GM21528 (cell line): ENCODE measurements around the gene ARFGEF2.
"Not testable (repeated sequence)": the region's sequence is repeated elsewhere in the genome, so short reads cannot be mapped to it uniquely, and the experiment has no call there.

Experiments used
- ATAC-seq: cut with Tn5 transposase; IDR thresholded peaks from one replicate; pipeline ENCODE4 v1.9.1; 2021; ENCODE audit warnings: mild to moderate bottlenecking, moderate library complexity; ENCODE audit not compliant: unreplicated experiment, low FRiP score

Gene ARFGEF2

DNA sequence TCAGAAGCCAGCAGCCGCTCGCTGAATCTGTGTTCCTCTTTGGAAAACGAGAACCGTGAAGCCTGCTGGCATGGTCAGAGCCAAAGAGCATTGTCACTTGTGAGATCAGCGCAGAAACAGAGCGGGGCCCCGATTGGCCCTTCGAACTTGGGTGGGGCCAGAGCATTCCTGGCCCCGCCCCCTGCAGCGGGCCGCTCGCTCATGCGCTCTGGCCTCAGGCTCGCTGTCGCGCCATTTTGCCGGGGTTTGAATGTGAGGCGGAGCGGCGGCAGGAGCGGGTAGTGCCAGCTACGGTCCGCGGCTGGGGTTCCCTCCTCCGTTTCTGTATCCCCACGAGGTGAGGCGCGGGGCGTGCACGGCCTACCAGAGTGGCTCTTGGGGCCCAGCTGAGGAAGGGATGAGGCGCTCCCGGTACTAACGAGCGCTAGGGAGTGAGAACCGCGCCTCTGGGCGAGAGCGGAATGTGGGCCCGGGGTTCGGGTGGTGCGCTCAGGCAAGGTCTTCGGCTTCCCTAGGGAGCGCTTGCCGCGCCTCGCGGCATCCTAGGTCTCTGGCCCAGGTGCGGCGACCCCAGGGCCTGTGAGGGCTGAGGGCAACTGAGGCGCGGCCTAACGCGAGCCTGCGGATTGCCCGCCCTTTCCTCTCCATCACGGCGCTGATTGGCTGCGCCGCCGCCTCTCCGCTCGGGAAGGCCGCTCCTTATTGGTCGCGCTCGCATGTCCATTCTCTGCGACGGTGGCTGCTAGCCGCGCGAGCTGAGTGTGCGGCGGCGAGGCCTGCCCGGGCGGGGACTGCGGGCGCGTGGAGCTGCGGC is 124.8 kb downstream of the ARFGEF2 start, which contains the start of gene CSE1L:
TSS of gene CSE1L (plus strand) at position 226 of the 814 bp plus-strand sequence. CDS start 12,152 bp downstream, outside the sequence.
- ATAC-seq: peak; percentile 84

DNA sequence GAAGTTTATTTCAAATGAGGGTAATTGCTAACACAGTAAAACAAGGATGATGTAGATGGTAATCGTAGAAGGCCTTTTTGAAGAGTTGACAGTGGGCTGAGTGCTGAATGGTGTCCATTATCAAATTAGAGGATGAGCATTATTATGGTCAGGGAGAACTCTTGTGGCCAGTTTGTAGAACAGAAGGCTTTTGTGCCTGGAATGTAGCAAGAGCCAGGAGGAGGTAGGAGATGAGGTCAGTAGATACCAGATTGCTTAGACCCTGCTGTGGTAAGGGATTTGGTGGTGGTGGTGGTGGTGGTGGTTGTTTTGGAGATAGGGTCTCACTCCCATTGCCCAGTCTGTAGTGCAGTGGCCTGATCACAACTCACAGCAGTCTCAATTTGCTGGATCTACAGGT is 130.8 kb downstream of the ARFGEF2 start:
- no peak for ATAC-seq

DNA sequence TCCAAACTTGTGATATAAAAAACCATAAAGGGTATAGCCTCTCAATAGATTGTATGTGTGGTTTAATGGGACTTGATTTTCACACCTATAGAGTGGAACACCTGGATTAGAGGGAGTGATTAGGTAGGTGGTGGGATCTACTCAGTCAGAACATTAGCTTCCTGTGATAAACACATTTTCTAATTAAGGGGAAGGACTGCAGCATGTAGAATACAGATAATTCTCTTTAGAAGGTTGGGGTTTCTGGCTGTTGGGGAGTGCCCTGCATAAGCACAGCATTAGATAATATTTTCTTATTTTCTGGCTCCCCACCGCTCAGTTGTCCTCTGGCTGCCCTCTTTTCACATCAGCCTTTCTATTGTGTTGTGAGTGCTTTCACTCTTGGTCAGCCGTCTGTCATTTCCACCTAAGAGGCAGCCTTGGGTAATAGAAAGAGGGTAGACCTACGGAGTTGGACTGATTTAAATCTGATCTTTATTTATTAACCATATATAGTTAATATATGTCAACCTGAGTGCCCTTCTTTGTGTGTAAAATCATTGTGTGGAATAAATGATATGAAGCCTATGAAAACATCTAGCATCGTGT is 132.6 kb downstream of the ARFGEF2 start:
- no peak for ATAC-seq

DNA sequence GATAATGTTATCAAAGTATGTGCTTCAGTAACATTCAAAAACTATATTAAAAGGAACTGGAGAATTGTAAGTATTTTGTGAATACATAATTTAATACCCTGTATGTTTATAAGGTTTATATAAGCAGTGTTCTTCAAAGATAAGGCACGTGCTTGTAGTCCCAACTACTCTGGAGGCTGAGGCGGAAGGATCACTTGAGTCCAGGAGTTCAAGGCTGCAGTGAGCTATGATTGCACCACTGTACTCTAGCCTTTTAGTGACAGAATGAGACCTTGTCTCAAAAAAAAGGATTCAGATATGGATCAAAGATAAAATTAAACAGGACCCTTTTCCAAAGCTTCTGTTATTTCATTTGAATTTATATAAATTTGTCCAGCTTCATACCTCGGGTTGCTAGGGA is 141.8 kb downstream of the ARFGEF2 start:
- no peak for ATAC-seq

DNA sequence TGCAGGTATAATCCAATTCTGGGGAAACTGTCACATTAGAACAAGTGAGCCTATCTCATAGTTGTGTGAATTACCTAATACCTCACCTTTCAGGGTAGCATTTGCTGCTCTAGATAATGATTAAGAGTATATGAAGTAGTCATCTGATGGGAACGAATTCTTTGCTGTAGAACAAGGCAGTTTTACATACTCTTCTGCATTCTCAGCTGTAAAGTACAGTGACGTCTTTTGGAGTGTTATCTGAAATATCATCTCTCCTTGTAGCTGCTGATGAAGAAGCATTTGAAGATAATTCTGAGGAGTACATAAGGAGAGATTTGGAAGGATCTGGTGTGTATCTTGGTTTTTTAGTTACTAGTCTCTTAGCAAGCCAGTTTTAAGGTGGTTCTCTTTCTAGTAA is 153.0 kb downstream of the ARFGEF2 start:
- no peak for ATAC-seq

DNA sequence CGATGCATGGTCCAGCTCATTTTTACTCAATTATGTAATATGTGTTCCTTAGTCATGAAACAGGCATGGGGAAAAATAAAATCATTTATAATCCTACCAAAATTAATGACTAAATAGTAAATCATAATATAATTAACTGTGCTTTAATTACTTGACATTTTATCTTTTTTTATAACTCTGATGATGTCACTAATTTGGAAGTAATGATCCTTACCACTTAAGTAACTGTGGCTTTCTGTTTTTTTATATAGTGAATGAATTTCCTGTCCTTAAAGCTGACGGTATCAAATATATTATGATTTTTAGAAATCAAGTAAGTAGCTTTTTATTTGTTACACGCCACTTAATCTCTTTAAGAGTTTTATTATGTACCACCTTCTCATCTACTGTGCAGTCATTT is 156.8 kb downstream of the ARFGEF2 start:
- ATAC-seq: no peak

DNA sequence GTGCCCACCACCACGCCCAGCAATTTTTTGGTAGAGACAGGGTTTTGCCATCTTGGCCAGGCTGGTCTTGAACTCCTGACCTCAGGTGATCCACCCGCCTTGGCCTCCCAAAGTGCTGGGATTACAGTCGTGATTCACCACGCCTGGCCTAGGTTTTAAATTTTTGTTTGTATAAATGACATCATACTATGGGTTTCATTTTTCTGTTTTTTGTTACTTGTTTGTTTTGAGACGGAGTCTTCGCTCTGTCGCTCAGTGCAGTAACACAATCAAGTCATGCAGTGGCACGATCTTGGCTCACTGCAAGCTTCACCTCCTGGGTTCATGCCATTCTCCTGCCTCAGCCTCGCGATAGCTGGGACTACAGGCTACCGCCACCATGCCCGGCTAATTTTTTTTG is 160.8 kb downstream of the ARFGEF2 start:
- ATAC-seq: not testable (repeated sequence)
